ENCODE results near the gene DMP1. TPM values are rescaled to one million over a fixed set of nuclear protein-coding genes. Genes with fewer than 3 reads are reported as not detected.

DMP1 gene
- total RNA-seq, 1 donor from 2014 or later, result not detected

GRCh38 chr4:87616268-87616667 is 33.8 kb upstream of the DMP1 start:
- no peak overlapping the region for H3K27ac Mint-ChIP-seq (ENCODE audit: unreplicated experiment)
- no peak overlapping the region for H3K4me3 Mint-ChIP-seq (ENCODE audit: unreplicated experiment)
- DNase-seq (ENCODE audit: extremely low spot score, unreplicated experiment), result no peak
- H3K36me3 Mint-ChIP-seq (ENCODE audit: unreplicated experiment), result no peaks in the 10 kb centered on the region
- H3K4me1 Mint-ChIP-seq (ENCODE audit: unreplicated experiment), result no peaks in the 10 kb centered on the region
- no peaks in the 10 kb centered on the region for H3K9me3 Mint-ChIP-seq (ENCODE audit: unreplicated experiment)
- TF ChIP-seq CTCF (IDR thresholded peaks at IDR 0.05), result no peak
- H3K27me3 Mint-ChIP-seq (ENCODE audit: unreplicated experiment), result peaks cover 41% of the 10 kb centered on the region

GRCh38 chr4:87620086-87620485 is 30.0 kb upstream of the DMP1 start:
- peaks cover 54% of the 10 kb centered on the region for H3K27me3 Mint-ChIP-seq (ENCODE audit: unreplicated experiment)
- no peaks in the 10 kb centered on the region for H3K36me3 Mint-ChIP-seq (ENCODE audit: unreplicated experiment)
- H3K4me3 Mint-ChIP-seq (ENCODE audit: unreplicated experiment), result no peak overlapping the region
- DNase-seq (ENCODE audit: extremely low spot score, unreplicated experiment), result no peak
- no peak for TF ChIP-seq CTCF (IDR thresholded peaks at IDR 0.05)
- no peaks in the 10 kb centered on the region for H3K4me1 Mint-ChIP-seq (ENCODE audit: unreplicated experiment)
- H3K27ac Mint-ChIP-seq (ENCODE audit: unreplicated experiment), result no peak overlapping the region
- H3K9me3 Mint-ChIP-seq (ENCODE audit: unreplicated experiment), result no peaks in the 10 kb centered on the region

DNA sequence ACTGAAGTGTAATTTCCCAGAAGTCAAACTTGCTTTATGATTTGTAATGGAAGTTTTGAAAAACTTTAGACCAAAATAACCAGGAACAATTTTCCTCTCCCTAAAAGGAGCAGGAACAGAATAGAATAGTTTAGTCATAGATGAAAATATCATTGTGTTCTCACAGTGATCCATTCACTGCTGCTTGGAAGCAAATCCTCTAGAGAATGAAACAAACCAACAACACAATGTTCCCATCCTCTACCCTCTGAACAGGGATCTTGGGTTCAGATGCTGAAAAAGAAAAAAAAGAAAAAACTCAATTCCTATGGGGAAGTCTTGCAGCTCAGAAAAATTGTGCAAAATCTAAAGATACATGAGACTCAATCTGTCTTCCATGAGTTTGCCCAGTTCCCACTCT is 29.6 kb upstream of the DMP1 start:
- no peak for DNase-seq (ENCODE audit: extremely low spot score, unreplicated experiment)
- H3K36me3 Mint-ChIP-seq (ENCODE audit: unreplicated experiment), result no peaks in the 10 kb centered on the region
- no peaks in the 10 kb centered on the region for H3K4me1 Mint-ChIP-seq (ENCODE audit: unreplicated experiment)
- no peak for TF ChIP-seq CTCF (IDR thresholded peaks at IDR 0.05)
- H3K4me3 Mint-ChIP-seq (ENCODE audit: unreplicated experiment), result no peak overlapping the region
- peaks cover 54% of the 10 kb centered on the region for H3K27me3 Mint-ChIP-seq (ENCODE audit: unreplicated experiment)
- H3K9me3 Mint-ChIP-seq (ENCODE audit: unreplicated experiment), result no peaks in the 10 kb centered on the region
- no peak overlapping the region for H3K27ac Mint-ChIP-seq (ENCODE audit: unreplicated experiment)

DNA sequence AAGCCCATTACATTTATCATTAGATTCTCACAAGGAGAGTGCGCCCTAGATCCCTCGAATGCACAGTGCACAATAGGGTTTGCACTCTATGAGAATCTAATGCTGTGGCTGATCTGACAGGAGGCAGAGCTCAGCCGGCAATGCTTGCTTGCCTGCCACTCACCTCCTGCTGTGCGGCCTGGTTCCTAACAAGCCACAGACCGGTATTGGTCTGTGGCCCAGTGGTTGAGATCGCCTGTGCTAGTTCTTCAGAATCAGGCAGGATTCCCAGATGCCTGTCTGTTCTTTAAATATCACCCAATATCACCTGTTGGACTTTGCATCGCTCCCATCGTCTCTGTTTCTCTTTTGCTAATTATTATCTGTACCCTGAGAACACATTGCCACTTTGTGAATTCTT is 27.8 kb upstream of the DMP1 start:
- Mint-ChIP-seq H3K9me3 (ENCODE audit: unreplicated experiment) (no peaks in the 10 kb centered on the region), H3K4me3 (ENCODE audit: unreplicated experiment) (no peak overlapping the region), H3K27me3 (ENCODE audit: unreplicated experiment) (peaks cover 45% of the 10 kb centered on the region), H3K27ac (ENCODE audit: unreplicated experiment) (no peak overlapping the region), H3K4me1 (ENCODE audit: unreplicated experiment) (no peaks in the 10 kb centered on the region), H3K36me3 (ENCODE audit: unreplicated experiment) (no peaks in the 10 kb centered on the region)
- DNase-seq (ENCODE audit: extremely low spot score, unreplicated experiment), result no peak
- TF ChIP-seq CTCF (IDR thresholded peaks at IDR 0.05), result no peak

DNA sequence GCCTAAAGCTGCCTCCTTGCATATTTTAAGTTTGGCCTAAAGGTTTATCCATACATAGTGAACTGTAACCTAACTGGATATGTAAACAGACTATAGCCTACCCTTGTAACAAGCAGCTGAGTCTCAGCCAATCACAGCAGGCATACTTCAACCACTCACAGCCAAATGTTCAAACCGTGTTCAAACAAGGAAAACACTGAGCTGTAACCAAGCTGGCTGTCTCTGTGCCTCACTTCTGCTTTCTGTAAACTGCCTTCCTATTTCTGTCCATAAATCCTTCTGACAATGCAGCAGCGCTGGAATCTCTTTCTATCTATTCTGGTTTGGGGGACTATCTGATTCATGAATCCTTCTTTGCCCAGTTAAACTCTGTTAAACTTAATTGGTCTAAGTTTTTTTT is 25.4 kb upstream of the DMP1 start:
- no peak overlapping the region for H3K27ac Mint-ChIP-seq (ENCODE audit: unreplicated experiment)
- no peak for DNase-seq (ENCODE audit: extremely low spot score, unreplicated experiment)
- no peak for TF ChIP-seq CTCF (IDR thresholded peaks at IDR 0.05)
- H3K27me3 Mint-ChIP-seq (ENCODE audit: unreplicated experiment), result peaks cover 26% of the 10 kb centered on the region
- no peaks in the 10 kb centered on the region for H3K9me3 Mint-ChIP-seq (ENCODE audit: unreplicated experiment)
- no peaks in the 10 kb centered on the region for H3K4me1 Mint-ChIP-seq (ENCODE audit: unreplicated experiment)
- no peaks in the 10 kb centered on the region for H3K36me3 Mint-ChIP-seq (ENCODE audit: unreplicated experiment)
- no peak overlapping the region for H3K4me3 Mint-ChIP-seq (ENCODE audit: unreplicated experiment)
